Fibroblast of villous mesenchyme (primary cell): ENCODE results near the gene SEPTIN8. TPM values are rescaled to one million over a fixed set of nuclear protein-coding genes. Genes with fewer than 3 reads are reported as not detected.

Source experiments
- DNase-seq: peaks from one replicate; pipeline ENCODE4 v3.0.0-alpha.2; 2010; ENCODE audit warnings: low read depth
- H3K4me3 ChIP-seq: 2 replicates; pipeline ENCODE4 v1.5.1; 2011; ENCODE audit warnings: low read depth, mild to moderate bottlenecking, low read length
- total RNA-seq: library from RNA; depleted of rRNA; stranded (reverse); fragments of >200 nt; gene quantifications from 2 replicates; pipeline ENCODE4 v1.2.3, GENCODE V29; 2012
- TF ChIP-seq, protein P1 (sequence below): IDR thresholded peaks from 2 replicates; pipeline ENCODE4 v1.5.1; 2012; ENCODE audit warnings: low read depth, mild to moderate bottlenecking, low read length; ENCODE audit not compliant: insufficient read depth

SEPTIN8 gene
- total RNA-seq, 1 donor = 51.4 TPM

DNA sequence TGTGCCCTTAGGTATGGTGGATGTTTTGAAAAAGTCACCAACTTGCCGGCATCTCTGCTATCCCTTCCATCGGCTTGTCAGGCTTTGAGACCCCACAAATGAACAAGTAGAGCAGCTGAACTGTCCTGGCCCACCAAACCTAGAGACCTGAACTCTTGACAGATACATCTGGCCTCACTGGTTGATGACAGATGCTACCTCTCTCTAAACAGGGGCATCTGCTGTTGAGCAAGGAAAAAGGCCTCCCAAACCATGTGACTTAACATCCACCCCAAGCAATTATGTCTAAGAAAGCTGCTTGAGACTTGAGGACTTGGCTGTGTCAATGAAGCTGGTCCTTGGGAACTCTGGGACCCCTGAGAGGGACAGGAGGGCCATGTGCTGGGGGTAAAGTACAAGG lies 27.5 kb downstream of the SEPTIN8 start:
- DNase-seq = no peak
- H3K4me3 ChIP-seq = no peak overlapping the region
- TF ChIP-seq, protein P1, sequence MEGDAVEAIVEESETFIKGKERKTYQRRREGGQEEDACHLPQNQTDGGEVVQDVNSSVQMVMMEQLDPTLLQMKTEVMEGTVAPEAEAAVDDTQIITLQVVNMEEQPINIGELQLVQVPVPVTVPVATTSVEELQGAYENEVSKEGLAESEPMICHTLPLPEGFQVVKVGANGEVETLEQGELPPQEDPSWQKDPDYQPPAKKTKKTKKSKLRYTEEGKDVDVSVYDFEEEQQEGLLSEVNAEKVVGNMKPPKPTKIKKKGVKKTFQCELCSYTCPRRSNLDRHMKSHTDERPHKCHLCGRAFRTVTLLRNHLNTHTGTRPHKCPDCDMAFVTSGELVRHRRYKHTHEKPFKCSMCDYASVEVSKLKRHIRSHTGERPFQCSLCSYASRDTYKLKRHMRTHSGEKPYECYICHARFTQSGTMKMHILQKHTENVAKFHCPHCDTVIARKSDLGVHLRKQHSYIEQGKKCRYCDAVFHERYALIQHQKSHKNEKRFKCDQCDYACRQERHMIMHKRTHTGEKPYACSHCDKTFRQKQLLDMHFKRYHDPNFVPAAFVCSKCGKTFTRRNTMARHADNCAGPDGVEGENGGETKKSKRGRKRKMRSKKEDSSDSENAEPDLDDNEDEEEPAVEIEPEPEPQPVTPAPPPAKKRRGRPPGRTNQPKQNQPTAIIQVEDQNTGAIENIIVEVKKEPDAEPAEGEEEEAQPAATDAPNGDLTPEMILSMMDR = no peak

DNA sequence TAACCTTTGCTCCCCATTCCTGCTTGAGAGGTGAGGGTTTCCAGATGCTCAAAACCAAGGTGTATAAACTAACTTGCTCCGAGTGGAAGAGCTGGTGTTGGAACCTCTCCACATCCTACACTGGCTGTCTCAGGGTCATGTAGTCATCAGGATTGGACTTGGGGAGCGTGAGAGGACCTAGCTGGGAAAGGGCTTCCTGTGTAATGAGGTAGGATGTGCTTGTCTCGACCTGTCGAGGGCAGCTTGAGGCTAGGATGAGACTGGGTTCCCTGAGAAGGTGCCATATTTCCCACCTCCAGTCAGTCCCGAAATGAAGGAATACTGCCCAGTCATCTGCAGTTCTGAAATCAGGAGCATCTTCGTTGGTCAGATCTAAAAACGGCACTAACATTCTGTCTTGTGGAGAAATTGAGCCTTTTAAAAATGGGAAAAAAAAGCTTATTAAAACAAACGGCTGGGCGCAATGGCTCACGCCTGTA lies 28.5 kb downstream of the SEPTIN8 start:
- no peak overlapping the region for H3K4me3 ChIP-seq
- TF ChIP-seq, protein P1 = no peak

DNA sequence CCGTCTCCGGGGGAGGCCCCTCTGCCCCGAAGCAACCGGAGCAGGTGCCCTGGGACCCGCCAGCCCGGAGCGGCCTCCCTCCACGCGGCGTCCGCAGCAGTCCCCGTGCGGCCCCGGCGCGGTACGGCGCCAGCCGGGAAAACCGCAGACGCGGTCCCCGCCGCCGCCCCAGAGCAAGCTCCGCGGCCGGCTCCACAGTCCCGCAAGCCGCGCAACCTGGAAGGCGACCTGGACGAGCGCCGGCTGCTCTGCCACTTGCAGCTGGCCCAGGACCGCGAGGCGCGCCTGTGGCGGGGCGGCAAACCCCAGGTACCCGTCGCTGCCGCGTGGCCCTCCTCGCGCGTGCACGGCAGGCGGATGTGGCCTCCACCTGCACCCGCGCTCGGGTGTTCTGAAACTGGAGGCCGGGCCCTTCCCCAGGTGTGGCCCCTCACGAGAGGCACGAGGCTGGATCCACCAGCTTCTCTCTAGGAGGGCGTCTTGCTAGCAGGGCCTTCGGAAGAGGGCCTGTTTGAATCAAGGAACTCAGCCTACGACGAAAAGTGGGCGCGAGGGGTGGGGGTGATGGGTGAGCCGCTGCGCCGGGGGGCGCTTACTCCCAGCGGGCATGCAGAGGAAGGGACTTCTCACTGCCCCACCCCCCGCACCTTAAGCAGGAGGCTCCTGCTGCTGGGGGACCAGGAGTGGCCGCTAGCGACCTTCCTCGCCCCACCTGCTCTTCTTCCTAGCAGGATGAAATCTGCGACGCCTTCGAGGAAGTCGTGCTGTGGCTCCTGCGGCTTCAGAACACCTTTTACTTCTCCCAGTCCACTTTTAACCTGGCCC lies 29.2 kb downstream of the SEPTIN8 start:
- DNase-seq = no peak
- peak overlapping the region; percentile 50 for H3K4me3 ChIP-seq
- TF ChIP-seq, protein P1 = no peak

More for the DNA sequence above, 28.5 kb downstream of the SEPTIN8 start:
- no peak for DNase-seq

DNA sequence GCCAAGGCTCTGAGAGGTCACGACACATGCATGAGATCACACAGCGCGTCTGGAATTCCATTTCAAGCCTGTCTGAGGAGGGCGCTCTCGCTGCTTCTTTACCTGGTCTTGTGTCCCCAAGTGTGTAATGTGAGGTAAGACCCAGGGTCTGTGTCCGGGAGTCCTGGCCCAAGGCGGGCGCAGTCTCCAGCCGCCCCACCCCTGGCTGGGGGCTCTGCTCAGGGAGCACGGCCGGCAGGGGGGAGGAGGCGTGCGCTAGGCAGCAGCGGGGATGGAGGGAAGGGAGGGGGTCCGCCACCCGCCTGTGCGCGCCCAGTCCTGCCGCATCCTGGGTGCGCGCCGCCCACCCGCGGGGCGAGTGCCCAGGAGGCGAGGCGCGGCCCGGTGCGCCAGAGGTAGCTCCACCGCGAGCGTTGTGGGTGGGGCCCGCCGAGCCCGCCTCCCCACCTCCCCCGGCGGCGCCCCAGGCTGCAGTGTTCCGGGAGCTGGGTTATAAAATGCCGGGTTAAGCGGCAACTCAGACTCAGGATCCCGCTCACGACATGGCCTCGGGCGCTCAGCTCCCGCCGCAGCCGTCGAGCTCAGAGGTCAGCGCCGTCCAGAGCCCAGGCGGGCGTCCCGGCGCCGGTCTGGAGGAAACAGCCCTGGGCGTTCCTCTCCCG lies 30.0 kb downstream of the SEPTIN8 start, which contains the start of gene CCNI2:
Gene CCNI2 (plus strand): TSS at position 473 of the 662 bp plus-strand sequence. CDS start 70 bp downstream, at position 543.
- H3K4me3 ChIP-seq = peak within 1 kb of the TSS; percentile 50
- TF ChIP-seq, protein P1 = peak; percentile 28
- peak; percentile 23 for DNase-seq

DNA sequence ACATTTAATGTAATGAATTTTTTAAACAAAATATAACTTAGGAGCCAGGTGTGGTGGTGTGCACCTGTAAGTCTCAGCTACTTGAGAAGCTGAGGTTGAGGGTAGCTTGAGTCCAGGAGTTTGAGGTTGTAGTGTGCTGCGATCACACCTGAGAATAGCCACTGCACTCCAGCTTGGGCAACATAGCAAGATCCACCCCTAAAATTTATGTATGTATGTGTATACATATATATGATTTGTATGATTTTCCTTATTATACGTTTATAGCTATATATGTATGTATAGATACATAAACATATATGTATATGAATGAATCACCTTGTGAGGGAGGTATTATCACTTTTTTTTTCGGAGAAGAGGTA lies 30.5 kb downstream of the SEPTIN8 start:
- no peak for DNase-seq
- TF ChIP-seq, protein P1 = no peak
- peak overlapping the region; percentile 50 for H3K4me3 ChIP-seq

DNA sequence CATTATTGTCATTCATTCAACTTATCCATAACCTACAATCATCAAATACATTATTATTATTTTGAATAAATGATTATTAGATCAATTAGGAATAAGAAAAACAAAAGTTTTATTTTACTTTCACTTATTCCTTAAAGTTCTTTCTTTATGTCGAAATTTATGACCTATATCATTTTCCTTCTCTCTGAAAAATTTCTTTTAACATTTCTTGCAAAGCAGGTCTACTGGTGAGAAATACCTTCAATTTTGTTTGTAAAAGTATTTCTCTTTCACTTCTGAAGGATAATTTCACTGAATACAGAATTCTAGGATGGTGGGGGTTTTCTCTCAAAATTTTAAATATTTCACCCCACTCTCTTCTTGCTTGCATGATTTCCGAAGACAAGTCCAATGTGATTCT lies 32.4 kb downstream of the SEPTIN8 start:
- TF ChIP-seq, protein P1 = no peak
- no peak overlapping the region for H3K4me3 ChIP-seq
- no peak for DNase-seq
